ENCODE results near the gene MACROD2.

DNA sequence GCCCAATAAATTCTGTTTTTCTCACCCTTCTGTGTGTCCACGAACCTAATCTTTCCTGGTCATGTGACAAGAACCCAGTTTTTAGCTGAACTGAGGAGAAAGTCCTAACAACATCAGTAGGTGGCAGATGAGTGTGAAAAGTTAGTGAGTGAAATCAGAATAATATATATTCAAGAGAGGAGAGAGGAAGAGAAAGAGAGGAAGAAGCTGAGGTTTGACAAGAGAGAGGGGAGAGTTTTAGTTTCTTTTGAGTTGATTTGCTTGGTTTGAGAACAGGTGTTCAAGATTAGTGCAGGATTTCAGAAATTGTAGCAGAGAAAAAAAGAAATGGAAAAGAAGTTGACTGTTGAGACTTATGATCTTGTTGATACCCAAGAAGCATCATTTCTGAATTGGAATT lies 1272.6 kb downstream of the MACROD2 start:
- TF ChIP-seq POLR2AphosphoS5 (IDR thresholded peaks at IDR 0.05): no peak
- TF ChIP-seq, protein P1, sequence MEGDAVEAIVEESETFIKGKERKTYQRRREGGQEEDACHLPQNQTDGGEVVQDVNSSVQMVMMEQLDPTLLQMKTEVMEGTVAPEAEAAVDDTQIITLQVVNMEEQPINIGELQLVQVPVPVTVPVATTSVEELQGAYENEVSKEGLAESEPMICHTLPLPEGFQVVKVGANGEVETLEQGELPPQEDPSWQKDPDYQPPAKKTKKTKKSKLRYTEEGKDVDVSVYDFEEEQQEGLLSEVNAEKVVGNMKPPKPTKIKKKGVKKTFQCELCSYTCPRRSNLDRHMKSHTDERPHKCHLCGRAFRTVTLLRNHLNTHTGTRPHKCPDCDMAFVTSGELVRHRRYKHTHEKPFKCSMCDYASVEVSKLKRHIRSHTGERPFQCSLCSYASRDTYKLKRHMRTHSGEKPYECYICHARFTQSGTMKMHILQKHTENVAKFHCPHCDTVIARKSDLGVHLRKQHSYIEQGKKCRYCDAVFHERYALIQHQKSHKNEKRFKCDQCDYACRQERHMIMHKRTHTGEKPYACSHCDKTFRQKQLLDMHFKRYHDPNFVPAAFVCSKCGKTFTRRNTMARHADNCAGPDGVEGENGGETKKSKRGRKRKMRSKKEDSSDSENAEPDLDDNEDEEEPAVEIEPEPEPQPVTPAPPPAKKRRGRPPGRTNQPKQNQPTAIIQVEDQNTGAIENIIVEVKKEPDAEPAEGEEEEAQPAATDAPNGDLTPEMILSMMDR (IDR thresholded peaks at IDR 0.05): no peak
